GM12878 (cell line): ENCODE measurements around the gene HOXA10. TPM values are rescaled to one million over a fixed set of nuclear protein-coding genes. Genes with fewer than 3 reads are reported as not detected.
A peak's percentile ranks its signal among the peaks of the same experiment; 100 is the strongest.

Experiments
- ATAC-seq: fragments of 200-7000 bp; cut with Tn5 transposase; 3 replicates; pipeline ENCODE4 v1.9.1; 2020; ENCODE audit warnings: mild to moderate bottlenecking, moderate library complexity
- BruUV-seq: library from RNA; stranded (reverse); fragments of 400-500 nt; replicated peaks from 2 replicates; lab custom pipeline; 2021; lab: Mats Ljungman, UMichigan
- CTCF ChIA-PET: fragments of 300-600 bp; sonication (Branson Sonifier 250); formaldehyde crosslinking; extraction: SDS; loops from one replicate; lab custom pipeline; 2021; ENCODE audit warnings: inconsistent platforms; lab: Yijun Ruan, JAX
- POLR2A ChIA-PET: fragments of 350-600 bp; formaldehyde crosslinking; extraction: SDS; loops from one replicate; lab custom pipeline; 2021; ENCODE audit warnings: inconsistent platforms; lab: Charles Lee
- RAD21 ChIA-PET: fragments of 300-600 bp; sonication (Branson Sonifier 250); formaldehyde crosslinking; loops from one replicate; lab custom pipeline; 2023; ENCODE audit warnings: antibody characterized with exemption; ENCODE audit not compliant: unreplicated experiment; lab: Charles Lee
- SMC1A ChIA-PET: fragments of 300-600 bp; sonication (Branson Sonifier 250); formaldehyde crosslinking; loops from one replicate; lab custom pipeline; 2023; ENCODE audit not compliant: unreplicated experiment, uncharacterized antibody; lab: Charles Lee
- DNase-seq: peaks from one replicate; pipeline ENCODE4 v3.0.0-alpha.2; 2011; ENCODE audit warnings: low read depth, low spot score
- FAIRE-seq: peaks from 3 replicates; lab custom pipeline; 2011; peaks lifted over from hg19 to GRCh38; lab: Jason Lieb, UNC
- H2AFZ ChIP-seq: 2 replicates; pipeline ENCODE4 v1.6.0; 2011; ENCODE audit warnings: low read depth, low read length, control low read depth; ENCODE audit not compliant: control insufficient read depth
- H3K27ac ChIP-seq: 2 replicates; pipeline ENCODE4 v1.5.1; 2011; ENCODE audit warnings: control low read depth; ENCODE audit not compliant: control insufficient read depth, insufficient read depth
- H3K27me3 ChIP-seq, 2 experiments: replicated peaks in 1 of 2; 2 replicates each; pipeline versions ENCODE4 v1.6.0 to v1.6.1; 2011; ENCODE audit warnings: low read length in 1 of 2; ENCODE audit not compliant: control insufficient read depth in 2 of 2, insufficient read depth in 2 of 2
- H3K36me3 ChIP-seq, 2 experiments: 2 replicates each; pipeline ENCODE4 v1.5.1; 2011; ENCODE audit warnings: low read length in 1 of 2; ENCODE audit not compliant: control insufficient read depth in 2 of 2, insufficient read depth in 2 of 2
- H3K4me1 ChIP-seq: 2 replicates; pipeline ENCODE4 v1.6.1; 2011; ENCODE audit warnings: mild to moderate bottlenecking, low read length, moderate library complexity, mixed read lengths; ENCODE audit not compliant: control insufficient read depth, insufficient read depth
- H3K4me2 ChIP-seq: 2 replicates; pipeline ENCODE4 v1.6.0; 2011; ENCODE audit warnings: control low read depth; ENCODE audit not compliant: control insufficient read depth, insufficient read depth
- H3K4me3 ChIP-seq: fragments of 200-600 bp; sonication (generic); 2 replicates; pipeline ENCODE4 v1.5.1; 2016
- H3K79me2 ChIP-seq: 2 replicates; pipeline ENCODE4 v1.6.0; 2011; ENCODE audit warnings: low read length; ENCODE audit not compliant: control insufficient read depth, insufficient read depth
- H3K9ac ChIP-seq: 2 replicates; pipeline ENCODE4 v1.8.0; 2011; ENCODE audit warnings: low read length, control low read depth, mixed read lengths; ENCODE audit not compliant: control insufficient read depth, insufficient read depth
- H3K9me3 ChIP-seq: replicated peaks from 3 replicates; pipeline ENCODE4 v1.5.1; 2011; ENCODE audit warnings: mild to moderate bottlenecking, low read length; ENCODE audit not compliant: control insufficient read depth, insufficient read depth
- H4K20me1 ChIP-seq: 2 replicates; pipeline ENCODE4 v1.6.0; 2011; ENCODE audit not compliant: control insufficient read depth, insufficient read depth
- ESRRA ChIP-seq: IDR thresholded peaks from 2 replicates; pipeline ENCODE4 v1.6.1; 2012; ENCODE audit warnings: mild to moderate bottlenecking, low read length, improper control_type of control experiment
- HCFC1 ChIP-seq: fragments of 150-350 bp; IDR thresholded peaks from 2 replicates; pipeline ENCODE4 v1.6.1; 2014; ENCODE audit warnings: low read length
- NFYA ChIP-seq: IDR thresholded peaks from 2 replicates; pipeline ENCODE4 v1.6.1; 2011; ENCODE audit warnings: low read depth, mild to moderate bottlenecking, low read length, improper control_type of control experiment, borderline replicate concordance
- PML ChIP-seq: IDR thresholded peaks from 2 replicates; pipeline ENCODE4 v1.6.1; 2012; ENCODE audit warnings: low read length, inconsistent platforms
- POLR2A ChIP-seq: IDR thresholded peaks from 2 replicates; pipeline ENCODE4 v1.6.1; 2011; ENCODE audit warnings: low read depth, mild to moderate bottlenecking, low read length
- YY1 ChIP-seq: IDR thresholded peaks from 2 replicates; pipeline ENCODE4 v1.6.1; 2011; ENCODE audit warnings: low read depth, mild to moderate bottlenecking, low read length
- whole genome bisulfite sequencing: methylation state at CpG from one replicate; pipeline ENCODE4 v1.1.6; 2016; ENCODE audit warnings: low lambda C conversion rate; ENCODE audit not compliant: insufficient replicate concordance, insufficient coverage; ENCODE audit errors: missing lambda C conversion rate; 5-methylcytosine and 5-hydroxymethylcytosine counted together
- in situ Hi-C: fragments of 300-500 bp; cut with MboI; formaldehyde crosslinking; loops from 9 replicates; pipeline ENCODE4 v1.14.3; 2018; ENCODE audit warnings: mixed read lengths
- intact Hi-C: fragments of 100-400 bp; cut with micrococcal nuclease; formaldehyde crosslinking; loops from one replicate; pipeline ENCODE4 v1.14.2; 2022; ENCODE audit not compliant: unreplicated experiment
- polyA plus RNA-seq, 11 experiments: library from polyadenylated mRNA; depleted of rRNA in 4 of 11; unstranded in 6 of 11; stranded (reverse) in 5 of 11; fragments of >200 nt; fragmentation: Nextera tagmentation in 4 of 11; fragmentation: Illumina TruSeq in 1 of 11; extraction: Ambion mirVana in 4 of 11; extraction: Trizol in 1 of 11; gene quantifications; 1 replicate in 1 of 11; 2 replicates in 10 of 11; pipeline versions ENCODE4 v1.2.1 to v1.2.3, GENCODE V29; 2011 to 2016; ENCODE audit warnings: inconsistent platforms in 2 of 11, missing spikeins in 2 of 11, low read depth in 1 of 11
- total RNA-seq, 4 experiments: library from RNA; depleted of rRNA in 3 of 4; stranded (reverse); fragments of >200 nt in 3 of 4; fragmentation: Illumina TruSeq in 1 of 4; extraction: Trizol in 1 of 4; gene quantifications; 2 replicates each; pipeline versions ENCODE4 v1.2.1 to v1.2.3, GENCODE V29; 2013 to 2021
- TF ChIP-seq, protein P1 (sequence below): IDR thresholded peaks from 2 replicates; pipeline ENCODE4 v1.6.1; 2011; ENCODE audit warnings: borderline replicate concordance, low read depth, mild to moderate bottlenecking, moderate library complexity, mixed read lengths, low read length; ENCODE audit not compliant: insufficient read depth; ENCODE audit errors: extremely low read length
- TF ChIP-seq, protein P2 (sequence below): IDR thresholded peaks from 2 replicates; pipeline ENCODE4 v1.6.1; 2011; ENCODE audit warnings: low read depth, mild to moderate bottlenecking, low read length, moderate library complexity, borderline replicate concordance; ENCODE audit errors: extremely low read depth

The HOXA10 gene
- total and polyA plus RNA-seq, 10 of the 15 experiments (the other 5 are each of a cell fraction or from before 2014, with no cell fraction given): not detected

DNA sequence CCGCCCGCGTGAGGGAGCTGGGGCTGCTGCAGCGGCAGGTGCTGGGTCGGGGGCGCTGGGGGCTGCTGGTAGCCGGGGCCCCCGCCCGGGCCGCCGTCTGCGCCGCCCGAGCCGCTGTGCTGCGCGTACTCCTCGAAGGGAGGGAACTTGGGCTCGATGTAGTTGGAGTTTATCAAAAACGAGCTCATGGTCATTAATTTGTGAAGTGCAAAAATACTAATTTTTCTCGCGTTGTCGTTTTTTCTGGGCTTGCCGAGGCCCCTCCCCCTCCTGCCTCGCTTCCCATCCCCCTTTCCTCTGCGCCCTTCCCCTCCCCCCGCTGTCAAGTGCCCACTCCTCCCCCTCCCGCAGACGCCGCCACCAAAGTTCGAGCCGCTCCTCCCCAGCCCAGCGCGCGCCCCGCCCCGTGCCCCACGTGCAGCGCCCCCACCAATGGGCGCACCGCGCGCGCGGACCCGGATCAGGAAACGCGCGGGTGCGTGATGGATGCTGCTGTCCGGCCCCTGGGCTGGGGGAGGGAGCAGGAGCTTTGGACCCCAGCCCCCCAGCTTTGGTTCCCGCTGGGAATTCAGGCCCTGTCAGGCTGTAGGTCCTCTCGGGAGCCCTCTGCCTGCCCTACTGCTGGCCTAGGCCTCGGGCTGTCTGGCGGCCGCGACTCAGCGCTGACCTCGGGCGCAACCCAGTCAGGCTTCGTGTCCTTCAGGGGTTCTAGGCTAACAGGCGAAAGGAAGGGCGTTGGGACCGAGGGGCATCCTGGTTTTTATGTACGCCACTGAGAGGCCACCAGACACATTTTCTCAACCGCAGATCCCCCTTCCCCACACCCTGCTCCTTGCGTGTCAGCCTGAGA lies 43.4 kb downstream of the HOXA10 start, which contains the start of gene HOXA4:
Gene HOXA4 (minus strand): TSS at position 218 of the 850 bp plus-strand sequence. CDS start 24 bp downstream, at position 194.
- in situ Hi-C loops: no loop called here
- no peaks in the 10 kb centered on the region for H3K79me2 ChIP-seq
- H3K36me3 ChIP-seq: no peaks in the 10 kb centered on the region
- no peak for ATAC-seq
- peaks cover under 1 to 2% of the 10 kb centered on the region in 2 experiments; a peak in 2 of 4 replicates for H3K27me3 ChIP-seq
- no peak for FAIRE-seq
- H3K9me3 ChIP-seq: no peaks in the 10 kb centered on the region; the same call in 2 of the 3 replicates
- intact Hi-C loops: no loop called here
- H3K4me1 ChIP-seq: no peaks in the 10 kb centered on the region; the same call in 1 of the 2 replicates
- DNase-seq: no peak
- no peak within 1 kb of the TSS for H3K27ac ChIP-seq
- POLR2A ChIA-PET: no interaction called here
- no peak within 1 kb of the TSS; the same call in 1 of the 2 replicates for H3K4me3 ChIP-seq
- TF ChIP-seq POLR2A (peak; percentile 58), ESRRA (no peak), PML (no peak), HCFC1 (no peak), YY1 (peak; percentile 15; the same call in 1 of the 2 replicates), NFYA (no peak)
- TF ChIP-seq, protein P1, sequence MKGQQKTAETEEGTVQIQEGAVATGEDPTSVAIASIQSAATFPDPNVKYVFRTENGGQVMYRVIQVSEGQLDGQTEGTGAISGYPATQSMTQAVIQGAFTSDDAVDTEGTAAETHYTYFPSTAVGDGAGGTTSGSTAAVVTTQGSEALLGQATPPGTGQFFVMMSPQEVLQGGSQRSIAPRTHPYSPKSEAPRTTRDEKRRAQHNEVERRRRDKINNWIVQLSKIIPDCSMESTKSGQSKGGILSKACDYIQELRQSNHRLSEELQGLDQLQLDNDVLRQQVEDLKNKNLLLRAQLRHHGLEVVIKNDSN: peak; percentile 96
- TF ChIP-seq, protein P2, sequence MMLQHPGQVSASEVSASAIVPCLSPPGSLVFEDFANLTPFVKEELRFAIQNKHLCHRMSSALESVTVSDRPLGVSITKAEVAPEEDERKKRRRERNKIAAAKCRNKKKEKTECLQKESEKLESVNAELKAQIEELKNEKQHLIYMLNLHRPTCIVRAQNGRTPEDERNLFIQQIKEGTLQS: peak; percentile 68; the same call in 1 of the 2 replicates
- TF ChIP-seq, all 136 proteins: peak for 4
- RAD21 ChIA-PET: interaction anchor here (0.6 to 0.7 kb wide), 2 partner anchors 20 to 33 kb away, joined by 3 read pairs; no protein-coding TSS in a partner anchor
- peak within 1 kb of the TSS; percentile 22; the same call in 1 of the 2 replicates for H3K4me2 ChIP-seq
- CTCF ChIA-PET: interaction anchor here (1.1 kb wide), 1 partner anchor 449 kb away, joined by 3 read pairs; no protein-coding TSS in a partner anchor
- no TSS peak for BruUV-seq
- WGBS: 25% methylated on average over 49 of the region's 67 CpGs
- H3K9ac ChIP-seq: no peak within 1 kb of the TSS
- SMC1A ChIA-PET: interaction anchor here (1.1 to 1.2 kb wide), 2 partner anchors 9 to 47 kb away, joined by 3 read pairs; no protein-coding TSS in a partner anchor
- no peaks in the 10 kb centered on the region for H4K20me1 ChIP-seq
- H2AFZ ChIP-seq: peak within 1 kb of the TSS; percentile 75
